ENCODE results near the gene TMEM92.

DNA sequence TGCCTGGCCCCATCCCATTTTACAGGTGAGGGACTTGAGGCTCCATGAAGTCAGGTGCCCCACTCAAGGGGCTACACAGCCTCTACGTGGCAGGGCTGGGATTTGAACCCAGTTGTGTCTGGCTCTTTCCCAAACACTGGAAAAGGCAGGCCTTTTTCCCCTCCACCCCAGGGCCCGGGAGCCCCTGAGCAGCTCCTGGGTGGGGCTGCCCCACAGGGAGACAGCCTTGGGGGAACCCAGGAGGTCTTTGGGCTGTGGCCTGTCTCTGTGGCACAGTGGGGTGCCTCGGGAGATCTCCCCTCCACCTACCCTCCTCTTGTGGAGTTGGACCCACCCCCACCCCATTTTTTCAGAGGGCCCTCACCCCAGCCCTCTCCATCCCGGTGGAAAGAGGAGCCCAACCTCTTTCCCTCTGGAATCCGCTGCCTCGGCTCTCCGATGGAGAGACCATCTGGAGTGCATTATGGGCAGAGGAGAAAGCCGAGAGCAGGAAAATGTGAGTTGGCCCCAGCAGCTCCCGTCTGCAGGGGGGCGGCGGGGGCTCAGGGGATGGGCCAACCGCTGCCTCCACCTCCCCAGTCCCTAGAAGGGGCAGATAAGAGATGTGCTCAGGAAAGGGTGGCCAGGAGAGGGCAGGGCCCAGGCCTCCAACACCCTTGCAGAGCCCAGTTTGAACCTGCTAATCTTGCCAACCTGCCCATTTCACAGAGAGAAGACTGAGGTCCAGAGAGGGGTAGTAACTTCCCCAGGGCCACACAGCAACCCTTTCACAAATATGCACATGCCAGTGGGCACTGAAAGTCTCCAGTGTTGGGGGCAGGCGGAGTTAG lies 15.4 kb upstream of the TMEM92 start:
- TF ChIP-seq, protein P1, sequence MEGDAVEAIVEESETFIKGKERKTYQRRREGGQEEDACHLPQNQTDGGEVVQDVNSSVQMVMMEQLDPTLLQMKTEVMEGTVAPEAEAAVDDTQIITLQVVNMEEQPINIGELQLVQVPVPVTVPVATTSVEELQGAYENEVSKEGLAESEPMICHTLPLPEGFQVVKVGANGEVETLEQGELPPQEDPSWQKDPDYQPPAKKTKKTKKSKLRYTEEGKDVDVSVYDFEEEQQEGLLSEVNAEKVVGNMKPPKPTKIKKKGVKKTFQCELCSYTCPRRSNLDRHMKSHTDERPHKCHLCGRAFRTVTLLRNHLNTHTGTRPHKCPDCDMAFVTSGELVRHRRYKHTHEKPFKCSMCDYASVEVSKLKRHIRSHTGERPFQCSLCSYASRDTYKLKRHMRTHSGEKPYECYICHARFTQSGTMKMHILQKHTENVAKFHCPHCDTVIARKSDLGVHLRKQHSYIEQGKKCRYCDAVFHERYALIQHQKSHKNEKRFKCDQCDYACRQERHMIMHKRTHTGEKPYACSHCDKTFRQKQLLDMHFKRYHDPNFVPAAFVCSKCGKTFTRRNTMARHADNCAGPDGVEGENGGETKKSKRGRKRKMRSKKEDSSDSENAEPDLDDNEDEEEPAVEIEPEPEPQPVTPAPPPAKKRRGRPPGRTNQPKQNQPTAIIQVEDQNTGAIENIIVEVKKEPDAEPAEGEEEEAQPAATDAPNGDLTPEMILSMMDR (IDR thresholded peaks at IDR 0.05) = no peak
- no peak for TF ChIP-seq POLR2A (IDR thresholded peaks at IDR 0.05)
